Endothelial cell of umbilical vein (primary cell): ENCODE results near the gene MAGEA11.

Source experiments
- CTCF ChIP-seq, 2 donors: IDR thresholded peaks; 1 replicate in 1 of 2; 2 replicates in 1 of 2; pipeline ENCODE4 v1.5.1; 2011; ENCODE audit warnings: low read length in 2 of 2, mild to moderate bottlenecking in 2 of 2, moderate library complexity in 2 of 2, control low read depth in 1 of 2, inconsistent platforms in 1 of 2, low read depth in 1 of 2; ENCODE audit not compliant: insufficient read depth in 1 of 2; ENCODE audit errors: extremely low read depth in 1 of 2
- FOS ChIP-seq: IDR thresholded peaks from 2 replicates; pipeline ENCODE4 v1.6.1; 2011; ENCODE audit warnings: mild to moderate bottlenecking, low read length, moderate library complexity, borderline replicate concordance; ENCODE audit not compliant: insufficient read depth
- POLR2AphosphoS5 ChIP-seq: IDR thresholded peaks from 2 replicates; pipeline ENCODE4 v1.6.1; 2012; ENCODE audit warnings: low read depth, mild to moderate bottlenecking, control low read depth, low read length, moderate library complexity; ENCODE audit not compliant: insufficient read depth

- TF ChIP-seq CTCF (IDR thresholded peaks at IDR 0.05; ENCODE audit: extremely low read depth in 1 of 2, insufficient read depth in 1 of 2, low read depth in 1 of 2, low read length in 2 of 2), result no peak
- TF ChIP-seq POLR2AphosphoS5, result no peak
- TF ChIP-seq FOS, result no peak
Observed at GRCh38 chrX:149720021-149720689, 8.3 kb downstream of the MAGEA11 start.
